Esophagus squamous epithelium (tissue), 5 donors: ENCODE data around the gene SPINK6. TPM values are rescaled to one million over a fixed set of nuclear protein-coding genes. Genes with fewer than 3 reads are reported as not detected.

ENCODE experiments used
- DNase-seq: peaks from one replicate; lab custom pipeline; 2025; lab: John Stamatoyannopoulos, UW
- H3K27ac ChIP-seq, 4 donors: fragments of 200-600 bp; sonication (generic); one replicate each; pipeline ENCODE4 v1.5.1; 2016 to 2019; ENCODE audit warnings: mild to moderate bottlenecking in 1 of 4
- H3K27me3 ChIP-seq, 4 donors: fragments of 200-600 bp; sonication (generic); 1 replicate in 3 of 4; 2 replicates in 1 of 4; pipeline versions ENCODE4 v1.5.1 to v1.6.0; 2017 to 2021; ENCODE audit warnings: antibody characterized with exemption in 1 of 4
- H3K36me3 ChIP-seq, 3 donors: fragments of 200-600 bp; sonication (generic); one replicate each; pipeline ENCODE4 v1.5.1; 2016 to 2019
- H3K4me1 ChIP-seq, 3 donors: fragments of 200-600 bp; sonication (generic); one replicate each; pipeline ENCODE4 v1.5.1; 2017 to 2019
- H3K4me3 ChIP-seq, 4 donors: fragments of 200-600 bp; sonication (generic); 1 replicate in 3 of 4; 2 replicates in 1 of 4; pipeline ENCODE4 v1.5.1; 2016 to 2019; ENCODE audit warnings: mild to moderate bottlenecking in 2 of 4, moderate library complexity in 1 of 4
- H3K9me3 ChIP-seq, 3 donors: fragments of 200-600 bp; sonication (generic); one replicate each; pipeline ENCODE4 v1.5.1; 2016 to 2019
- CTCF ChIP-seq, 6 experiments: fragments of 450-650 bp in 4 of 6; fragments of 200-600 bp in 2 of 6; sonication (generic) in 2 of 6; IDR thresholded peaks; one replicate each; pipeline ENCODE4 v1.5.1; 2016 to 2019; ENCODE audit warnings: antibody characterized with exemption in 6 of 6, mild to moderate bottlenecking in 4 of 6, moderate library complexity in 4 of 6
- POLR2A ChIP-seq, 4 donors: fragments of 450-650 bp; IDR thresholded peaks; one replicate each; pipeline ENCODE4 v1.6.1; 2017; ENCODE audit warnings: antibody characterized with exemption in 4 of 4, mild to moderate bottlenecking in 4 of 4, moderate library complexity in 3 of 4
- WGBS, 2 donors: methylation state at CpG; one replicate each; pipeline ENCODE4 v1.1.5; 2018; 5-methylcytosine and 5-hydroxymethylcytosine counted together
- intact Hi-C: fragments of 100-400 bp; cut with DNase I; formaldehyde crosslinking; loops from one replicate; pipeline ENCODE4 v1.15.0; 2022
- total RNA-seq, 4 donors: library from RNA; depleted of rRNA; stranded (reverse); fragments of >200 nt; gene quantifications; one replicate each; pipeline ENCODE4 v1.1.0, GENCODE V29; 2016
- donor health status: DM: yes; HTN: yes; CAD: no.

The SPINK6 gene
- total RNA-seq, 4 donors from 2014 or later, result 2.5 TPM; not detected in 3

- Histone ChIP-seq H3K9me3 (no peaks in the 10 kb centered on the region), H3K36me3 (no peaks in the 10 kb centered on the region), H3K4me3 (no peak overlapping the region), H3K27ac (no peak overlapping the region), H3K4me1 (no peaks in the 10 kb centered on the region), H3K27me3 (no peaks in the 10 kb centered on the region)
- 84 to 89% methylated on average over 6 of the region's 6 CpGs for WGBS, 2 donors
- intact Hi-C loops, result no loop called here
- TF ChIP-seq CTCF (IDR thresholded peaks at IDR 0.05) (no peak), POLR2A (IDR thresholded peaks at IDR 0.05) (no peak)
- DNase-seq, result no peak
These were observed 18.7 kb downstream of the SPINK6 start for GRCh38 chr5:148221508-148221907.

DNA sequence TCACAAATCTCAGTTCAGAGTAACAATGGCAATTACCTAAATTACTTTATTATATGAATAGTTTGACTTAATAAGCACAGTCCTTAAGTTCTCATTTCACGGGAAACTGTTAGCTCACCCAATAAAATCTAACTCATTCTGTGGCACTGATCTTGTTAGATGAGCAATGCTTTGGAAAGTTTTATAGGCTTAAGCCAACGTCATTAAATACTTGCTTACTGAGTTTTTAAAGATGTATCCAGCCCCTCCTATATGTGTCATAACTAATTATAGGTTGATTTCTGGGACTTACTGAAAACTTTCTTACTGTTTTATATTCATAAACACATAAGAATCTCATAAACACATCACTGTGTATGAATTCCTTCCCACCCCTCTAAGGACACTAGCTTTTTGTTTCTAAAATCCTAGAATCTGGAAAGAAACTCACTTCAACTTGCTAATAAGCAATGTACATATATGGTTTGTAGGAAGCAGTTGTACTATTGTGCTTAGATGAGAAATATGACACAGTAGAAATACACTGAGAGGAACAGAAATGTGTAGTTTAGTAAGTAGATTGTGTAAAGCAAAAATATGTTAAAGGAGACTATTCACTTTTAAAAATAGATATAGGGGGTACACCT, 21.4 kb downstream of the SPINK6 start:
- Histone ChIP-seq H3K27ac (no peak overlapping the region), H3K36me3 (no peaks in the 10 kb centered on the region), H3K9me3 (no peaks in the 10 kb centered on the region), H3K4me3 (no peak overlapping the region), H3K27me3 (no peaks in the 10 kb centered on the region), H3K4me1 (no peaks in the 10 kb centered on the region)
- WGBS, 2 donors, result 22 to 51% methylated on average over 2 of the region's 2 CpGs
- no peak for DNase-seq
- intact Hi-C loops, result no loop called here
- no peak for TF ChIP-seq POLR2A (IDR thresholded peaks at IDR 0.05)
- TF ChIP-seq CTCF (IDR thresholded peaks at IDR 0.05), result no peak

DNA sequence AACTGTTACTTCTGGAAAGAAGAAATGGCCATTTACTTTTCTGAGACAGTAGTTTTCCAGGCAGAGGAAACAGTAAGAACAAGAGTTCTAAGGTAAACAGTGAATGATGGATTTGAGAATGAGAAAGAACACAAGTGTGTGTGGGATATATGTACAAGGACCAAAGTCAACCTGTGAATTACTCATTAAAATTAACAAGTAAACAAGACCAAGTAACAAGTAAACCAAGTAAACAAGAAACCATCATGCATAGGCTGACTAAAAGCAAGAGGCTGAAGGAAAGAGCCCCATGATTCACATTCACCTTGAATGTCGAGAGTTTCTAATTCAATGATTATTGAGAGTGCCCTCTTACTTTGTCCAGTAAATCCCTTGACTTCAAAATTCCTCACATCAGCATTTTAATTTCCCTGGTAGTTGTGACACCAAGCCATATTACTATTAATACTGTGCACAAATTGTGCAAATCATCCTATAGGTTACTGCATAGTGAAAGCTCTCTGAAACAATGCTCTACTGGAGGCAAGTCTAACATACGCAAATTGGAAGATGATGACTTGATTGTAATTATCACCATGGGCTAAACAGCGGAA, 25.6 kb downstream of the SPINK6 start:
- Histone ChIP-seq H3K27me3 (no peaks in the 10 kb centered on the region), H3K27ac (no peak overlapping the region), H3K4me3 (no peak overlapping the region), H3K4me1 (no peaks in the 10 kb centered on the region), H3K9me3 (no peaks in the 10 kb centered on the region), H3K36me3 (no peaks in the 10 kb centered on the region)
- intact Hi-C loops, result no loop called here
- 85 to 87% methylated on average over 3 of the region's 3 CpGs for WGBS, 2 donors
- TF ChIP-seq POLR2A (IDR thresholded peaks at IDR 0.05) (no peak), CTCF (IDR thresholded peaks at IDR 0.05) (no peak)
- no peak for DNase-seq

DNA sequence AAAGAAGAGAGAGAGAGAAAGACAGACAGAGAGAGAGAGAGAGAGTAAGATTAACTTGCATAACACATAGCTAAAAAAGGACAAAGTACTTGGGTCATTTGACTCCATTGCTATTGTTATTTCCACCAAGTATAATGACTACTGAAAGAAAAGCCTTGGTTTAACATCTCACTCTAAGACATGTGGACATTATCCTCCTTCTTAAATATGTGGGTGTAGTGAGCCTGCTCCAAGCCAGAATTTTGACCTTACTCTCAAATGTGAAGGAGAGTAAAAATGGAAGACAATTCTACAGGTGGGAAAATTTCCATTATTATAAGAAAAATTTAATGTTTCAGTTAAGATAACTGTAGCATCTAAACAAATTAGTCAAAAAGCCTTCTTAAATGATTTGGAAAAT, 27.0 kb downstream of the SPINK6 start:
- intact Hi-C loops, result no loop called here
- Histone ChIP-seq H3K4me1 (no peaks in the 10 kb centered on the region), H3K27me3 (no peaks in the 10 kb centered on the region), H3K36me3 (no peaks in the 10 kb centered on the region), H3K4me3 (no peak overlapping the region), H3K27ac (no peak overlapping the region), H3K9me3 (no peaks in the 10 kb centered on the region)
- no peak for DNase-seq
- TF ChIP-seq CTCF (IDR thresholded peaks at IDR 0.05) (no peak), POLR2A (IDR thresholded peaks at IDR 0.05) (no peak)

- WGBS, 2 donors, result 92 to 93% methylated on average over 7 of the region's 7 CpGs
- no peaks in the 10 kb centered on the region for H3K4me1 ChIP-seq
- intact Hi-C loops, result no loop called here
These were observed 27.4 kb downstream of the SPINK6 start for GRCh38 chr5:148230240-148230639.

More at GRCh38 chr5:148230240-148230639, 27.4 kb downstream of the SPINK6 start:
- H3K27ac ChIP-seq, result no peak overlapping the region
- DNase-seq, result no peak
- H3K27me3 ChIP-seq, result no peaks in the 10 kb centered on the region
- H3K9me3 ChIP-seq, result no peaks in the 10 kb centered on the region
- TF ChIP-seq POLR2A (IDR thresholded peaks at IDR 0.05), result no peak
- TF ChIP-seq CTCF (IDR thresholded peaks at IDR 0.05), result no peak
- H3K36me3 ChIP-seq, result no peaks in the 10 kb centered on the region
- H3K4me3 ChIP-seq, result no peak overlapping the region
